ENCODE measurements around the gene SEMA3E. TPM values are rescaled to one million over a fixed set of nuclear protein-coding genes. Genes with fewer than 3 reads are reported as not detected.

Gene SEMA3E
- total and polyA plus RNA-seq, 9 of the 15 experiments (the other 6 are each of a cell fraction or from before 2014, with no cell fraction given), result 0.01 to 1.4 (median 0.14) TPM; not detected in 2

GRCh38 chr7:83446102-83446669 lies 202.8 kb downstream of the SEMA3E start:
- ATAC-seq (no peak), DNase-seq (ENCODE audit: extremely low read depth in 1 of 4, low spot score in 3 of 4) (no peak), FAIRE-seq (no peak)
- ChIA-PET POLR2A (no interaction called here), CTCF (ENCODE audit: low intra/inter-chr PET ratio) (no interaction called here)
- no peak overlapping the region for H3K4me2 ChIP-seq (ENCODE audit: insufficient read depth, low read length)
- in situ Hi-C loops (cut with MboI), result no loop called here
- no peaks in the 10 kb centered on the region for H3K79me2 ChIP-seq (ENCODE audit: control insufficient read depth, insufficient read depth, low read length)
- no peaks in the 10 kb centered on the region for H3K4me1 ChIP-seq (replicated peaks in 1 of 2; ENCODE audit: control insufficient read depth in 2 of 2, insufficient read depth in 2 of 2, low read length in 2 of 2)
- H3K27ac ChIP-seq (ENCODE audit: extremely low read depth, low read depth, low read length), result no peak overlapping the region
- no peaks in the 10 kb centered on the region for H3K27me3 ChIP-seq (ENCODE audit: control insufficient read depth in 2 of 2, insufficient read depth in 2 of 2, low read length in 2 of 2)
- BruUV-seq (replicated peaks), result no TSS peak
- H3K9me1 ChIP-seq (ENCODE audit: control insufficient read depth, insufficient read depth, low read length), result no peaks in the 10 kb centered on the region
- H3K36me3 ChIP-seq (ENCODE audit: control insufficient read depth, insufficient read depth, low read length), result no peaks in the 10 kb centered on the region
- H4K20me1 ChIP-seq (replicated peaks; ENCODE audit: control insufficient read depth, insufficient read depth, low read length), result no peaks in the 10 kb centered on the region
- intact Hi-C loops (cut with micrococcal nuclease), result no loop called here
- H3K4me3 ChIP-seq, result no peak overlapping the region
- no peak for TF ChIP-seq RUNX1 (IDR thresholded peaks at IDR 0.05; ENCODE audit: low read depth)
- no peak overlapping the region for H2AFZ ChIP-seq (ENCODE audit: low read depth, low read length)
- no peak overlapping the region for H3K9ac ChIP-seq (ENCODE audit: insufficient read depth in 1 of 2, low read depth in 2 of 2, low read length in 2 of 2)
- H3K9me3 ChIP-seq (replicated peaks; ENCODE audit: control insufficient read depth, insufficient read depth, low read depth, low read length), result 0 out of 2 replicates have a peak, but pooled peaks cover 2% of the 10 kb centered on the region
- WGBS (ENCODE audit: insufficient coverage, low coverage, missing lambda C conversion rate), result 0% methylated on average over 4 of the region's 4 CpGs

- Histone ChIP-seq H3K79me2 (ENCODE audit: control insufficient read depth, insufficient read depth, low read length) (no peaks in the 10 kb centered on the region), H3K9me3 (replicated peaks; ENCODE audit: control insufficient read depth, insufficient read depth, low read depth, low read length) (0 out of 2 replicates have a peak, but pooled peaks cover 2% of the 10 kb centered on the region), H3K9me1 (ENCODE audit: control insufficient read depth, insufficient read depth, low read length) (no peaks in the 10 kb centered on the region), H3K4me2 (ENCODE audit: insufficient read depth, low read length) (no peak overlapping the region), H2AFZ (ENCODE audit: low read depth, low read length) (no peak overlapping the region), H3K9ac (ENCODE audit: insufficient read depth in 1 of 2, low read depth in 2 of 2, low read length in 2 of 2) (no peak overlapping the region), H3K4me3 (no peak overlapping the region), H3K36me3 (ENCODE audit: control insufficient read depth, insufficient read depth, low read length) (no peaks in the 10 kb centered on the region), H3K4me1 (replicated peaks in 1 of 2; ENCODE audit: control insufficient read depth in 2 of 2, insufficient read depth in 2 of 2, low read length in 2 of 2) (no peaks in the 10 kb centered on the region), H3K27me3 (ENCODE audit: control insufficient read depth in 2 of 2, insufficient read depth in 2 of 2, low read length in 2 of 2) (no peaks in the 10 kb centered on the region), H4K20me1 (replicated peaks; ENCODE audit: control insufficient read depth, insufficient read depth, low read length) (no peaks in the 10 kb centered on the region), H3K27ac (ENCODE audit: extremely low read depth, low read depth, low read length) (no peak overlapping the region)
- CTCF ChIA-PET (ENCODE audit: low intra/inter-chr PET ratio), result no interaction called here
- TF ChIP-seq ATF4 (CRISPR knock-in tag; IDR thresholded peaks at IDR 0.05) (no peak), MAFG (tag; conservative IDR thresholded peaks at IDR 0.05) (peak; percentile 39; the same call in 1 of the 2 replicates), POLR2A (conservative IDR thresholded peaks at IDR 0.05) (no peak), ZNF316 (IDR thresholded peaks at IDR 0.05) (peak; percentile 42; the same call in 1 of the 2 replicates), ZNF274 (IDR thresholded peaks at IDR 0.05; ENCODE audit: borderline replicate concordance, low read depth, low read length) (no peak), JUNB (CRISPR knock-in tag; conservative IDR thresholded peaks at IDR 0.05) (no peak), ZNF79 (CRISPR knock-in tag; IDR thresholded peaks at IDR 0.05; ENCODE audit: low read depth) (no peak), MAFK (IDR thresholded peaks at IDR 0.05; ENCODE audit: low read length) (peak; percentile 15; the same call in 1 of the 2 replicates), FOSL1 (tag; conservative IDR thresholded peaks at IDR 0.05) (no peak), BHLHE40 (IDR thresholded peaks at IDR 0.05; ENCODE audit: low read length) (no peak)
- BruUV-seq (replicated peaks), result no TSS peak
- FAIRE-seq (no peak), ATAC-seq (no peak), DNase-seq (ENCODE audit: extremely low read depth in 1 of 4, low spot score in 3 of 4) (no peak)
- in situ Hi-C loops (cut with MboI), result no loop called here
- POLR2A ChIA-PET, result no interaction called here
- intact Hi-C loops (cut with micrococcal nuclease), result no loop called here
- 0% methylated on average over 3 of the region's 3 CpGs for WGBS (ENCODE audit: insufficient coverage, low coverage, missing lambda C conversion rate)
Observed at GRCh38 chr7:83442911-83443310, 206.0 kb downstream of the SEMA3E start.
